ENCODE measurements around the gene PLA2G2F.

PLA2G2F gene

DNA sequence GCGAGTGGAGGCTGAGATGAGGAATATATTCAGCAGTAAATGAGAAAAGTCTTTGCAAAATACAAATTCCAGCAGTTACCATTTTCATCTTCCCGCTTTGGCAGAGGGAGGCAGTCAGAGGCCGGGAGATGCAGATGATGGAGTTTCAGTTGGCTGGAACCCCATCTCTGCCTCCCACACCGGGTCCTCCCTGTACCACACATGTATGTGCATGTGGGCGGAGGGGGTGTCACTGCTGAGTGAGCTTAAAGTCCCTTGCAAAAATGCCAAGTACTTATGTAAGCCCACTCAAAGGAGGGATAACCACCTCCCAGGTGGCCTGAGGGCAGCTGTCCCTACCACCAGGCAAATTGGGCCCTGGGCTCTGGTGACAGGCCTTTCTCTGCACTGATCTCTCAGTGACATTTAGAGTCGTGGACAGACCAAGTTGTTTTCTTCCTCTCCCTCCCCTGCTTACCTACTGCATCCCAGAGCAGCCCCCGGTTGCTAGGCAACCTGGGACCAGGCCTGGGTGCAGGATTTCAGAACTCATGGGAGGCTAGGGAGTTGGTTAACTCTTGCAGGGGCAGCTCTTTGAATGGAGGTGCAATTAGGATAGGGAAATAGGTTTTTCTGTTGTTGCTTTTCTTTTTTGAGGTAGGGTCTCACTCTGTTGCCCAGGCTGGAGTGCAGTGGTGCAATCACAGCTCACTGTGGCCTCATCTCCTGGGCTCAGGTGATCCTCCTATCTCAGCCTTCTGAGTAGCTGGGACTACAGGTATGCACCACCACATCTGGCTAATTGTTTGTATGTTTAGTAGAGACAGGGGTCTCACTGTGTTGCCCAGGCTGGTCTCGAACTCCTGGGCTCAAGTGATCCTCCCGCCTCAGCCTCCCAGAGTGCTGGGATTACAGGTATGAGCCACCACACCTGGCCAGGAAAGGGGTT lies 29.7 kb downstream of the PLA2G2F start:
- no peak for DNase-seq (ENCODE audit: low read depth)

DNA sequence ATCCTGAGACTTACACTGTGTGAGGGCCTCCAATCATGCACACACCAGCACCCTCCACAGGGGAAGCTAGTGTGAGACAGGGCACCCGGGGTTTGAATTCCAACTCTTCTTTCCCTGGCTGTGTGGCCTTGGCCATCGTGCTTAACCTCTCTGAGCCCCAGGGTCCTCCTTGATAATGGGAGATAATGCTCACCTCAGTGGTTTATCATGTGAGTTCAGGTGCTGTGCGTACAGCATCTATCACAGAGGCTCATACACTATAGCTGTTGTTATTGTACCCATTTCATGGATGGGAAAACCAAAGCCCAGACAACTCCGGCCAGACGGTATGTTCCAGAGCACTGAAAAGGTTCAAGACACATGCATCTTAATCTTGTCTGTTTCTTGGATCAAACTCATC lies 30.8 kb downstream of the PLA2G2F start:
- DNase-seq (ENCODE audit: low read depth), result no peak

DNA sequence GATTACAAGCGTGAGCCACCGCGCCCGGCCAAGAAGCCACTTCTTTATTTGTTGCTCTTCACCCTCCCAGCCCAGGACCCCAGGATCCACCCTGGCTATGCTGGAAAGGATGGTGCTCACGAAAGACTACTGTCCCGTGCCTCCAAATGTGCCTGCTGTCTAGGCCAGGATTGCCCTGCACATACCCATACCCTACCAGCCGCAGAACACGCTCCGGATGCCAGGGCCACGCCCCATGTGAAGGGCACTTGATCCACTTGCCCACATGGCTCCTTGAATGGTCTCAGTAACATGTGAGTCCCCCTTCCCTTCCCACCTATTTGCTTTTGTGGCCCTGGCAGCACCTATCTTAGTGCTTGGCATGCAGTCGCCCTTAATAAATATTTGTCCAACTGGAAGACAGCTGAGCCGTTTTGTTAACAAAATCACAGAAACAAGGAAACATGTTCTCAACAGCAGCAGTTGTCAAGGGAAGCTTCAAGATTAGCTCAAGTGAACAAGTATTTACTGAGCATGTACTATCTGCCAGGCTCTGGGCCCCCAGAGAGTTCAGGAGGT lies 33.0 kb downstream of the PLA2G2F start:
- DNase-seq (ENCODE audit: low read depth), result no peak

DNA sequence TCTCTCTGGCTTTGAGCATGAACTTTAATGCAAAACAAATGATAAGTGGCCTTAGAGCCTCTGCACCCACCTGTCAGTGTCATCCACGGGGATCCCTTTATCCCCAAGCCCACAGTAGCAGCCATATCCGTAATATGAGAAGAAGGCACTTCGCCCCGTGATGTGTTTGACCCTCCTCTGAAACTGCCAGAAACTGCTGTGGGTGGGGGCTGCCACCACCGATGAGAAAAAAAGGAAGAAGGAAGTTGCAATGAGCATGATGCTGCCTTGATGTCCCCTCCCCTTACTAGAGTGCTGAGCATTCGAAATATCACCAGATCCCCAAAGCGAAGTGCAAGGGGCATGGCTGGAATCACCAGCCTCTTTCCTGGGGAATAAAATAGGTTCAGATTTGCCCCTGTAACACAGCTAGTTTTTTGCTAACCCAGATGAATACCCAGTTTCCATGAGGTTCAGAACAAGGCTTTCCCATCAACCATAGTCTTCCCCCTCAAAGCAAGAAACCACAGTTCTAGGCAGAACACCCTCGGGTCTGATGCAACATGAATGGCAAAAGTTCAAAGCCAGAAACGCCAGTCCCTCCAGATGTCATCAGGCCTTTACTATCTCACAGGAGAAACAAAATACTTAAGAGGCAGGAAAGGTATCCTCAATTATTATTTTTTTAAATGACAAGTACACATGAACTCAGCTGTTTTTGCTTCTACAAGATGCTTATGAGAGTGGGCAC lies 36.0 kb downstream of the PLA2G2F start:
- DNase-seq (ENCODE audit: low read depth), result no peak

DNA sequence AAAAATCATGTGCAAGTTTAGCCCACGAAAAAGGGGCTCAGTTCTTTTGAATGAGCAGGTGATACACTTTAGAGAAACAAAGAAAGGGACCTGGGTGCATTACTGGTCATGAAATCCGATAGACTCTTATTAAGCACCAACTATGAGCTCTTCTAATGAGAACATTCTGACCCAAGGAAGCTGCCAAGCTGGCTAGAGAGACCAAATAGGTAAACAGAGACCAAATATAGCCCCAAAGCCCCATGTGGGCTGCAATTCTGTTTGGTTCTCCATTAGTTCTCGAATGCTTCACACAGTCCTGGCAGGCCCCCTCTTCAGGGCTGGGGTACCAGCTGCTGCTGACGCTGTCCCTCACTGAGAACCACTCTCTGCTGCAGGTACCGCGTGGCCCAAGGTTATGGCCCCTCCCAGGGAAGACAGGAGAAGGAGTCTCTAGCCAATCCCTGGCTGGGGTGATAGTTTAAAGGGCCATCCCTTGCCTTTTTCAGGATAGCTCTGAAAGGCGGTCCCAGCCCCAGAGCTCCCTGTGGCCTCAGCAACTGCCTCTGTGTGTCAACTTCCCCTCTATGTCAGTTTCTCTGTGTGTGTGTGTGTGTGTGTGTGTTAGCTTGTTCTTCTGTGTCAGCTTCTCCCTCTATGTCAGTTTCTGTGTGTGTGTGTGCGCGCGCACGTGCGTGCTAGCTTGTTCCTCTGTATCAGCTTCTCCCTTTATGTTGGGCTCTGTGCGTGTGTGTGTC lies 39.7 kb downstream of the PLA2G2F start:
- no peak for DNase-seq (ENCODE audit: low read depth)

DNA sequence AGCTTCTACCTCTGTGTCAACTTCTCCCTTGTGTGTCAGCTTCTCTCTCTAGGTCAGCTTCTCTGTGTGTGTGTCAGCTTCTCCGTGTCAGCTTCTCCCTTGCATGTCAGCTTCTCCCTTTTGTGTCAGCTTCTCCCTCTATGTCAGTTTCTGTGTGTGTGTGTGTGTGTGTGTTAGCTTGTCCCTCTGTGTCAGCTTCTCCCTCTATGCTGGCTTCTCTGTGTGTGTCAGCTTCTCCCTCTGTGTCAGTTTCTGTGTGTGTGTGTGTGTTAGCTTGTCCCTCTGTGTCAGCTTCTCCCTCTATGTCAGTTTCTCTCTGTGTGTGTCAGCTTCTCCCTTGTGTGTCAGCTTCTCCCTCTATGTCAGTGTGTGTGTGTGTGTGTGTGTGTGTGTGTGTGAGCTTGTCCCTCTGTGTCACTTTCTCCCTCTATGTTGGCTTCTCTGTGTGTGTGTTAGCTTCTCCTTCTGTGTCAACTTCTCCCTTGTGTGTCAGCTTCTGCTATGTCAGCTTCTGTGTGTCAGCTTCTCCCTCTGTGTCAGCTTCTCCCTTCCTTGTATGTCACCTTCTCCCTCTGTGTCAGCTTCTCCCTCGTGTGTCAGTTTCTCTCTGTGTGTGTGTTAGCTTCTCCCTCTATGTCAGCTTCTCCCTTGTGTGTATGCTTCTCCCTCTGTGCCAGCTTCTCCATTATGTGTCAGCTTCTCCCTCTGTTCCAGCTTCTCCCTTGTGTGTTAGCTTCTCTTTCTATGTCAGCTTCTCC lies 40.4 kb downstream of the PLA2G2F start:
- no peak for DNase-seq (ENCODE audit: low read depth)

DNA sequence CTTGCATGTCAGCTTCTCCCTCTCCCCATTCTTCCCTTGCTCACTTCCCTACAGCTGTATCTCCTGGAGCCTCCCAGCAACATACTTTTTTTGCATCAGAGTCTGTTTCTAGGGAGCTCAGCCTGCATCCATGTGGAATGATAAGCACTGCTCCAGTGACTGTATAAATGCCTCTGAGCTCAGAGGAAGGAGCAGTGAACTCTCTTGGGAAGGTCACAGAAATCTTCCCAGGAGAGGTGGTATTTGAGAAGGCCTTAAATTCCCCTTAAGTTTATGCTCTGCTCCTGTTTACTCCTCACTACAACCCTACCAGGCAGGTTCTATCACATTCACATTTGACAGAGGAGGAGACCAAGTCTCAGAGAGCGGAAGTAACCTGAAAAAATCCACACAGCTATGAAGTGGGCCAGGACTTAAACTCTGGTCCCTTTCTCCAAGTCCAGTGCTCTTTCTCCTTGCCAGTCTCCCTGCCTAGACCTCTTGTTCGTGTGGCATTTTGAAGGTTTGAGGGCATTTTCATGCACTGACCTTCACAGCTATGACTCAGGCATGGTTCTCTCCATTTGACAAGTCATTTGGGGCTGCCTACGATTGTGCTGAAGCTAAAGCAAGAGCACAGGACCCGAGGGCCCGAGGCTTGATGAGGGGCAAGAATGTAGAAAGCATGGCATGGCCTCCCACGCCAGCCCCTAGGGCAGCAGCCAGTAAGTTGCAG lies 41.2 kb downstream of the PLA2G2F start:
- DNase-seq (ENCODE audit: low read depth), result no peak

DNA sequence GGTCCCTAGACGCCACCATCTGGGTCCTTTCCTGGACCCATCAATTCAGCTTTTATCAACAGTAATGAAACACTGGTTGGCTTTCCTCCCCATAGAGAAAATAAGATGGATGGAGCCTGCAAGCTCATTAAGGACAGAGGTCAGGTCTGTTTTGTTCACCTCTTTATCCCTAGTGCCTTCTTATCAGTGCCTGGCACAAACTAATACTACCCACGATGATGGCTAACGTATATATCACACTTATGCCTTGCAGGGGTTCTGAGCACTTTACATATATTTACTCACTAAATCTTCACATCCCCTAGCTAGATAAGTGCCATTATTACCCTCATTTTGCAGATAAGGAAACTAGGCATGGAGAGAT lies 41.7 kb downstream of the PLA2G2F start:
- DNase-seq (ENCODE audit: low read depth), result no peak

DNA sequence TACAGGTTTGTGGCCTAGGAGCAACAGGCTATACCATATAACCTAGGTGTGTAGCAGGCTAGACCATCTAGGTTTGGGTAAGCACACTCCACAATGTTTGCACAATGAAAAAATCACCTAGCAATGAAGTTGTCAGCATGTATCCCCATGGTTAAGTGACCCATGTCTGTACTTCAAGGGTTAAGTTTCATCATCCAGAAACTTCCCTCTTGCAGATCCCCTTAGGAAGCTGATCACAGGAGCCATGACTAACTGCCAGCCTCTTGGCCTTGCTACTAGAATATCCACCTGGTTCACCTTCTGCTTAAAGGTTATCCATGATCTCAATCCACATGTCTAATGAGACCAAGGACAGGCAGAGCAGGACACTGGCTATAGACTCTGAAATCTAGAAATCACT lies 43.3 kb downstream of the PLA2G2F start:
- no peak for DNase-seq (ENCODE audit: low read depth)

DNA sequence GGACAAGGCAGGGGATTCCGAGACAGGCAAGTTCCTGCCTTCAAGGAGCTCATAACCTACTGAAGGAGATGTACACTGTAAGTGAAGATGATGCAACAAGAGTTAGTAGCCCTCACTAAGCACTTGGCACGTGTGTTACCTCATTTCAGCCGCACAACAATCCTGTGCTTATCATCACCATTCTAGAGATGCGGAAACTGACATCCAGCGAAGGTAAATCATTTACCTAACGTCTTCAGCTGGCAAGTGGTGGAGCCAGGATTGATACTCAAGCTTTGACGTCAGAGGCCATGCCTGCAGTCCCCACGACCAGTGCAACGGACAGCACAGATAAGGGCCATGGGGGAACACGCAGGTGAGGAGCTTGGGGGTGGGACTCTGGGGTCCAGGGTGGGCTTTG lies 43.9 kb downstream of the PLA2G2F start:
- no peak for DNase-seq (ENCODE audit: low read depth)

DNA sequence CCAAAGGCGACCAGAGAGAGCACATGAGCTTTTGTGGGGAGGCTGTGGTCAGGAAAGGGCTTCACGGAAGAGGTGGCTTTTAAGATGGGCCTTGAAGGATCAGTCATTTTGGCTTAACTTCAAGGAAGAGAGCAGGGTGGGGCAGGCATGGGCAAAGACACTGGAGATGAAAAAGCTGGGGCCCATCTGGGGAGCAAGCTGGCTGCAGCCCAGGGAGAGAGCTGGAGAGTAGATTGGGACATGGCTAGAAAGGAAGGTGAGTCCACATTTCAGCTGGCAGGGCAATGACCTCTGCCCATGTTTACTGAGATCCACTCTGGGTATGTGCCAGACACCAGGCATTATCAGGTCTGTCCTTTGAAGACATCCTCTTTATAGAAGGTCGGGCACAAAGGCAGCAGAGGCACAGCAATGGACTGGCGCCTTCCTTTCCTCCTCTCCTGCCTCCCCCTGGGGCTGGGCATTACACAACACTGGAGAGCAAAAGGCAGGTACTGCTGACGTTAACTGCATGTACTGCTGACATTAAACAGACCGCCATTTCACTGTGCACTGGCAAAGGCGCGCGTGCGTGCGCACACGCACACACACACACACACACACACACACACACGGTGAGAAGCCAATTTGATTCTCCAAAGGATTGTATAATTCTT lies 44.6 kb downstream of the PLA2G2F start:
- no peak for DNase-seq (ENCODE audit: low read depth)

DNA sequence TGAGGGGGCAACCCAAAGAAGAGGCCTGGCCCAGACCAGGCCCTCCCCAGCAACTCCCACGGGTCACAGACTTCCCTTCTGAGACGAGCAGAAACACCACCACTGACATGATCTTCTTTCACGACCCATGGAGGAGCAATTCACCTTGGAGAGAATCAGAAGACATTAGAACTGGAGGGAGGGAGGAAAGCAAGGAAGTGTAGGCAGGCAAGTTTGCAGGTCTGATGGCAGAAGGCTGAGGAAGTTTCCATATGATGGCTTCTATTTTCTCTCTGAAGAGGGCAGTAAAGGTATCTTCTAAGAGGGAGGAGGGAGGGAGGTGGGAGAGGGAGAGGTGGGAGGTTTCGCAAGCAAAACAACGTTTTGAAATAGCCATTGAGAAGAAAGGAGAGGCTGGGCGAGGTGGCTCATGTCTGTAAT lies 45.4 kb downstream of the PLA2G2F start:
- no peak for DNase-seq (ENCODE audit: low read depth)

DNA sequence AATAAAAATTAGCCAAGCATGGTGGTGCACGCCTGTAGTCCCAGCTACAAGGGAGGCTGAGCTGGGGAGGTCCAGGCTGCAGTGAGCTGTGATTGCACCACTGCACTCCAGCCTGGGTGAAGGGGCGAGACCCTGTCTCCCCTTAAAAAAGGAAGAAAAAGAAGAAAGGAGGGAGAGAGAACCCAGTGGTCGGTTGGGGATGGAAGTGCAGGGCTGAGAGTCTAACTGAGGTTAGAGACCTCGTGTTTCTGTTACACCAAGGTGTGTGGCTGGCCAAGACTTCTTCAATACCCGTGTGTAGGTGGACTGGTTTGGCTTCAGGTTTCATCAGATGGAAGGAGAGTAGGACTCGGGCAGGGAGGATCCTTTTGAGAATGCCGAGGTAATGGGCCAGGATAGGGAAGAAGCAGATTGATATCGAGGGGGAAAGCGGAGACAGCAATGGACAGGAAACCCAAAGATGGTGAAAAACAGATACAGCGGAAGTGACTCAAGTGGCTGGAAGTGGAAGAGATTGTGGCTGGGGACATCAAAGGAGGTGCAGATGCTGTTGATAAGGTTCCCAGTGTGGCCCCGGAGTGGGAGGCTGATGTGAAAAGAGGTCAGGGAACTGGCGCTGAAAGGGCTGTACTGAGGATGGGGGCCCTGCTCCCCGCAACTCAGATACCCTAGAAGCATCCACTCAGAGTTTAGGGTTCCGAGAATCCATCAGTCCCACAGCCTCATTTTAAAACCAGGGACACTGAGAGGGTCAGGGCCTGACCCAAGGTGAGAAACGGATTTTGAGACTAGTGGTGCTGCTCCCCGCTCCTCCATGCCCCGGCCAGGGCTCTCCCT lies 46.1 kb downstream of the PLA2G2F start:
- no peak for DNase-seq (ENCODE audit: low read depth)

DNA sequence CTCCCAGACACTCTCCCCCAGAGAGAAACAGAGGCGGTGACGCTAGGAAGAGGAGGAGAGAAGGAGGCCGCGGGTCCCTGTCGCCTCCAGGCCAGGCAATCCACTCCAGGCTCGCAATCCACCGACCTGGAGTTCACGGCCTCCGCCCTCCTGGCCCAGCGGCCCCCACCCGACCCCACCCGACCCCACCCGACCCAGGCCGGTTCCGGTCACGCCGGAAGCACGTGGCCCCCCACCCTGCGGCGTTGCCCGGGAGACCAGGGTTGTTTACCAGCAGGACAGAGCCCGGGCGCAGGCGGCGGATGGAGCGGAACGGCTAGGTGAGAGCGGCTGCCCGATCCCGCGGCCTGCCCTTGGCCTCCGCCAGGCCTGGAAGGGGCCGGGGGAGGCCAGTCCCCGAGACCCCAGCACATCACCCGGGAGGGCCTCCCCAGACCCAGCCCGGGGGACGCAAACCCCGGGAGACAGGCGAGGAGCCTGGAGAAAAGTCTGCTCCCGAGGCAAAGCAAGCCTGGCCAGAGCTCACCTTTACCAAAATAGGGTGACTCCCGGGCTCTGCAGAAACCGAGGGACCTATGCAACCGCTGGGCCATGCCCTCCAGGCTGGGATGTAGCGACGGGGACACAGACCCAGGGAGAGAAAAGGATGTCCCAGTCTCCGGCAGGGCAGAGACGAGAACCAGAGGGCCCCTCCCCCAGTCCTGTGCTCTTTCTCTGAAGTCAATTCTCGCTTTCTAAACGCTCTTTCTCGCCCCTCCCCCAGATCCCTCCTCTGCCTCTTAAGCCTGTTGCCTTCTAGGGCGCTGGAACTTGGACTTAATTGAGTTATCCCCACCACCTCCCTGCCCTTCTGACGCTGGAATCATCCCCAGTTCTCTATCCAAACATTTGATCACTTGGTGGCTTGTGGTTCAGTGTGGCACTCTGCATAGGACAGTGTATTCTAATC lies 47.0 kb downstream of the PLA2G2F start, which contains the start of the genes PLA2G2C and UBXN10:
PLA2G2C (minus strand) TSS at position 685 of the 949 bp plus-strand sequence. CDS start 9,155 bp downstream, outside the sequence.
UBXN10 (plus strand) TSS at position 263 of the 949 bp plus-strand sequence. CDS start 4,466 bp downstream, outside the sequence.
- DNase-seq (ENCODE audit: low read depth), result peak; percentile 22

DNA sequence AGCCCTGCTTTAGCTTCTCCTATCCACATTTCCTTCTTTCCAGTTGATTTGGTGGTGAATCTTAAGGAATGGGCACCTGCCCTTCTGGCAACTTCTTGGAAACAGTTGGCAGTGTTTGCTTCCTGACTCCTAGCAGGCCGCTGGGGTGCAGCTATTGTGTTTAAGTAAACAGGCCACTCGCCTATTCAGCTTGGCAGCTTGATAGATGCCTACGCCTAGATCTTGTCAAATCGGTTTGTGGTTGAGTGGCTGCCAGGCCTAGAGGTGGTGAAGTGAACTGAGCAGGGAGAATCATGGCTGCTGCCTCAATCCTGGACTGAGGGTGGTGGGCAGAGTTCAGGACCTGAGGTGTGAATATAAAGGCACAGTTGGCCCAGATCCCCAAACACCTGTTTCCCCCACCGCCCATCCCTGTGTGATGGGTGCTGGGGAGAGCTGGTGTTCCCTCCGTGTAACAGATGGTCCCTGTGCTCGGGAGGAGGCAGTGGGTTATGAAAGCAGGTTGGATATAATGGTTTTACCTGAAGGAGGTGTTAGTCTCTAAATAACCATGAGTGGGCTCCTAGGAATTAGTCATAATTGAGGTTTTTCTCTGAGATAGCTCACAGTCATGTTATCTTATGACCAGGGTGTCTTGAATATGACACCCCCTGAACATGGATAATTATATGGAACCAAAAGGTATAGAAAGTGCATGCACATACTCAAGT lies 48.1 kb downstream of the PLA2G2F start:
- DNase-seq (ENCODE audit: low read depth), result no peak

DNA sequence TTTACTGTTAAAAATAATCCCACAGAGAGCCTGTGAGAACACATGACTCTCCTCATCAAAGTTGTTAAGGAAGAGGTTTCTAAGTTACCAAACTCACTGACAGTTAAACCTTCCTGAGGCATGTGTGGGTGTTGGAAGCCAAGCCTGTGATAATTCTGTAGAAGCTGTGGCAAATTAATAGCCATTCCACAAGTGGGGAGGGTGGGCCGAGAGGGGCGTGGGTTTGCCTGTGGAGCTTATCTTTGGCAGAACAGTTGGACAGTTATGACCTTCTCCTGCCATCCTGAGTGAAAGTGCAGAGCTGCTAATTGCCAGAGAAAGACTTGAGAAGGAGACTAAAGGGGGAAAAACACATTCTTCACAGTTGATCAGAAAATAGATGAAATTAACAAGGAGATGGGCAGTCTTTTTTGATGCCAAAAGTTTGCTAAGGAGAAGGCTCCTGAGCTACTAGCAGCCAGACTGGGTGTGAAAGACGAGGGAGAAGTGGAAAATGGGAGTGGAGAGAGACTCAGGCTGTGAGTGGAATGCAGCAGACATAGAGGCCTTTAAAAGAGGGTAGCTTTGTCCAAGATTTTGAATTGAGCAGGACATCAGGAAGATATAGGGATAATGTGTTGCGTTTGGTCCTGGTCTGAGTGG lies 48.8 kb downstream of the PLA2G2F start:
- no peak for DNase-seq (ENCODE audit: low read depth)

DNA sequence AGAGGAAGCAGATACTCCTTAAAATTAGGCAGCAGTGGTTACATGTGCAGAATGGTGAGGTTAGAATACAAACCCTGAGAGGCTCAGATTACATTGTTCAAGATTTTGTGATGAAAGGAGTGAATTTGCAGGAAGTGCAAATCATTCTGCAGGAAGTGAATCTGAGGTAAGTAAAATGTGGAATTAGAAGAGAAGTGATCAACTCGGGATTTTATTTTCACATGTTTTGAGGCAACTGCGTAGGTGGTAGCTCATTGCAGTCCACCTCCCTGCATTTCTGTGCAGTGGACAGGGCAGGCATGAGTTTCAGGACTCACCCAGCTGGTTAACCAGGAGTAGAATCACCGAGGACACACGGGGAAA lies 49.3 kb downstream of the PLA2G2F start:
- no peak for DNase-seq (ENCODE audit: low read depth)
